ENCODE results near the gene DLX4. TPM values are rescaled to one million over a fixed set of nuclear protein-coding genes. Genes with fewer than 3 reads are reported as not detected.

Gene DLX4
- total RNA-seq, 1 experiment from 2014 or later, result 1.3 TPM

GRCh38 chr17:49922095-49922494 is 46.9 kb upstream of the DLX4 start:
- ChIA-PET CTCF (interaction anchor here (0.8 to 3.3 kb wide), 4 partner anchors 12 to 46 kb away, joined by 3 to 10 read pairs (median 4); no protein-coding TSS in a partner anchor), POLR2A (no interaction called here)
- Mint-ChIP-seq H3K4me1 (no peaks in the 10 kb centered on the region), H3K36me3 (no peaks in the 10 kb centered on the region), H3K4me3 (no peak overlapping the region), H3K27me3 (ENCODE audit: low read depth) (peaks cover 7% of the 10 kb centered on the region), H3K9me3 (no peaks in the 10 kb centered on the region), H3K27ac (no peak overlapping the region)
- TF ChIP-seq FOXP1 (CRISPR knock-in tag; IDR thresholded peaks at IDR 0.05; ENCODE audit: borderline replicate concordance) (no peak), MLX (CRISPR knock-in tag; IDR thresholded peaks at IDR 0.05) (no peak), ETV6 (CRISPR knock-in tag; IDR thresholded peaks at IDR 0.05) (no peak), ZMAT4 (CRISPR knock-in tag; IDR thresholded peaks at IDR 0.05) (no peak), ZNF263 (CRISPR knock-in tag; IDR thresholded peaks at IDR 0.05; ENCODE audit: low read depth) (no peak), E2F1 (CRISPR knock-in tag; IDR thresholded peaks at IDR 0.05) (no peak), SP1 (CRISPR knock-in tag; conservative IDR thresholded peaks at IDR 0.05) (no peak), FOXK1 (CRISPR knock-in tag; IDR thresholded peaks at IDR 0.05) (no peak), CREB1 (CRISPR knock-in tag; IDR thresholded peaks at IDR 0.05) (no peak), NFYB (CRISPR knock-in tag; conservative IDR thresholded peaks at IDR 0.05; ENCODE audit: low read depth) (no peak), E2F4 (CRISPR knock-in tag; IDR thresholded peaks at IDR 0.05; ENCODE audit: borderline replicate concordance, low read depth) (no peak), NR3C1 (CRISPR knock-in tag; conservative IDR thresholded peaks at IDR 0.05; ENCODE audit: low read depth) (no peak), JUN (CRISPR knock-in tag; IDR thresholded peaks at IDR 0.05) (no peak), ZNF416 (CRISPR knock-in tag; IDR thresholded peaks at IDR 0.05) (no peak), CREM (CRISPR knock-in tag; IDR thresholded peaks at IDR 0.05) (no peak), GTF2I (CRISPR knock-in tag; conservative IDR thresholded peaks at IDR 0.05) (no peak), FOXP4 (CRISPR knock-in tag; IDR thresholded peaks at IDR 0.05) (no peak), EMX1 (CRISPR knock-in tag; IDR thresholded peaks at IDR 0.05) (no peak), ESRRA (CRISPR knock-in tag; IDR thresholded peaks at IDR 0.05; ENCODE audit: borderline replicate concordance) (no peak), ZNF532 (CRISPR knock-in tag; IDR thresholded peaks at IDR 0.05; ENCODE audit: borderline replicate concordance) (no peak)
- ATAC-seq (no peak), DNase-seq (ENCODE audit: low spot score) (no peak)
